Inflammatory macrophage treated with lipopolysaccharide for 1 hour (primary cell): ENCODE data around the gene FHIT.
"Not testable (repeated sequence)": the region's sequence is repeated elsewhere in the genome, so short reads cannot be mapped to it uniquely, and the experiment has no call there.

Source experiments
- DNase-seq, 2 donors: peaks; one replicate each; pipeline ENCODE4 v3.0.0-alpha.2; 2020 to 2022

The FHIT gene

GRCh38 chr3:60673123-60673522, 578.1 kb downstream of the FHIT start:
- no peak for DNase-seq

GRCh38 chr3:60672337-60672736, 578.9 kb downstream of the FHIT start:
- DNase-seq = not testable (repeated sequence)

- no peak for DNase-seq
These were observed 581.6 kb downstream of the FHIT start for GRCh38 chr3:60669636-60670035.

GRCh38 chr3:60660026-60660425, 591.2 kb downstream of the FHIT start:
- DNase-seq = no peak

GRCh38 chr3:60659098-60659497, 592.2 kb downstream of the FHIT start:
- no peak for DNase-seq

- DNase-seq = no peak
These were observed 593.3 kb downstream of the FHIT start for GRCh38 chr3:60657972-60658371.

- DNase-seq = no peak
These were observed 598.4 kb downstream of the FHIT start for GRCh38 chr3:60652829-60653228.

GRCh38 chr3:60651799-60652198, 599.5 kb downstream of the FHIT start:
- DNase-seq = no peak

- no peak for DNase-seq
These were observed 601.1 kb downstream of the FHIT start for GRCh38 chr3:60650171-60650570.

- no peak for DNase-seq
These were observed 605.5 kb downstream of the FHIT start for GRCh38 chr3:60645801-60646200.

- DNase-seq = no peak
These were observed 607.4 kb downstream of the FHIT start for GRCh38 chr3:60643831-60644230.

GRCh38 chr3:60641354-60641753, 609.9 kb downstream of the FHIT start:
- DNase-seq = no peak

GRCh38 chr3:60636846-60637245, 614.4 kb downstream of the FHIT start:
- DNase-seq = no peak

- no peak for DNase-seq
These were observed 617.6 kb downstream of the FHIT start for GRCh38 chr3:60633644-60634043.

GRCh38 chr3:60631509-60631908, 619.7 kb downstream of the FHIT start:
- no peak for DNase-seq

GRCh38 chr3:60630953-60631352, 620.3 kb downstream of the FHIT start:
- no peak for DNase-seq

- no peak for DNase-seq
These were observed 621.4 kb downstream of the FHIT start for GRCh38 chr3:60629816-60630215.

GRCh38 chr3:60622349-60622748, 628.9 kb downstream of the FHIT start:
- DNase-seq = no peak

- DNase-seq = no peak
These were observed 634.1 kb downstream of the FHIT start for GRCh38 chr3:60617188-60617587.

- DNase-seq = no peak
These were observed 637.4 kb downstream of the FHIT start for GRCh38 chr3:60613769-60614303.

GRCh38 chr3:60610441-60611112, 640.7 kb downstream of the FHIT start:
- no peak for DNase-seq

- no peak for DNase-seq
These were observed 641.8 kb downstream of the FHIT start for GRCh38 chr3:60609446-60609845.

GRCh38 chr3:60603860-60604259, 647.4 kb downstream of the FHIT start:
- DNase-seq = no peak

GRCh38 chr3:60600848-60601247, 650.4 kb downstream of the FHIT start:
- DNase-seq = no peak

- DNase-seq = no peak
These were observed 651.7 kb downstream of the FHIT start for GRCh38 chr3:60599586-60599985.
